Activated CD4-positive, alpha-beta T cell treated with anti-CD3 and anti-CD28 coated beads, Interleukin-2, Interleukin-6, amounts not matched to agents 100 ng/mL and 50 ng/mL, durations not matched to agents 16 hours and 8 hours (primary cell): ENCODE measurements around the gene TMC2.
"Not testable (repeated sequence)": the region's sequence is repeated elsewhere in the genome, so short reads cannot be mapped to it uniquely, and the experiment has no call there.

Source experiments
- DNase-seq: peaks from one replicate; pipeline ENCODE4 v3.0.0-alpha.2; 2020

The TMC2 gene

DNA sequence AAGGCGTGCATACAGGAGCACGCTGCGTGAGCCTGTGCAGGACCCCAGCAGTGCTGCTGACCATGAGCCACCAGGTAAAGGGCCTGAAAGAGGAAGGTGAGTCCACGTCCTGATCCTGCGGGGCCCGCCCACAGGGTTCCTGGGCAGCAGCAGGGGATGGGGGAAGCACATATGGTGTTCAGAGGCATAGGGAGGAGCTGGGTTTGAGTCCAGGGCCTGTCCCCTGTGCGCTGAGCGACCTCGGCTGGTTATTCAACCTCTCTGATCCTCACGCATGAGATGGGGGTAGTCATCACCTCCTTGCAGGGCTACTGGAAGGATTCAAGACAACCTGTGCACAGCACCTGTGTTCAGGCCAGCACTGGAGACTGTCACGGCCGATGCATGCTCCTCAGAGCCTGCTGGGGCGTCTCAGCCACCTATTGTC is at the start of gene TMC2:
Gene TMC2, plus strand, starts transcription at position 14 of the 427 bp plus-strand sequence. Its CDS starts 49 bp downstream, at position 63.
- no peak for DNase-seq

- not testable (repeated sequence) for DNase-seq
These were observed 33.5 kb upstream of the TMC2 start for GRCh38 chr20:2502808-2503384.

- not testable (repeated sequence) for DNase-seq
These were observed 31.6 kb upstream of the TMC2 start for GRCh38 chr20:2504803-2505202.

GRCh38 chr20:2506426-2506825 is 29.9 kb upstream of the TMC2 start:
- DNase-seq = not testable (repeated sequence)

- DNase-seq = no peak
These were observed 28.9 kb upstream of the TMC2 start for GRCh38 chr20:2507464-2507863.

- DNase-seq = no peak
These were observed 28.3 kb upstream of the TMC2 start for GRCh38 chr20:2507875-2508630.

GRCh38 chr20:2508631-2509467 is 27.5 kb upstream of the TMC2 start, which contains the start of gene ZNF343:
Gene ZNF343, minus strand, starts transcription at chr20:2508915. Its CDS starts 15,020 bp downstream, at chr20:2493895.
- peak; percentile 88 for DNase-seq

GRCh38 chr20:2509468-2509781 is 26.9 kb upstream of the TMC2 start:
- DNase-seq = no peak

- DNase-seq = no peak
These were observed 26.6 kb upstream of the TMC2 start for GRCh38 chr20:2509794-2510193.

DNA sequence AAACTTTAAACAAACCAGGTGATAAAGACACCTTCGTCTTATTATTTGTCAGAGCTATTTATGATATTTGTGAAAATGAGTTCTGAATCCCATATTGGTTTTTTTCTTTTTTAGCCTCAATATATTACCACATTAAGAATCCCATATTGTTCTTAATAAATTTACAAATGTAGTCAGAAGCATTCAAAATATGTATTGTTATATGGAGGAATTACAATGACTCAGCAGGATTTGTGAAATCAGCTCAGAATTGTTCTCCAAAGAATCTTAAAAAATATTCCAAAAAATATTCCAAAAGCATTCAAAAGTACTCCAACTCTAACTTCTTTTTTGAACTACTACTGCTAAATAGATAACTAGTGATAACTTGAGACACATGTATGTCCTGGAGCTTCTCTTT is 21.2 kb upstream of the TMC2 start:
- DNase-seq = no peak

- DNase-seq = no peak
These were observed 20.0 kb upstream of the TMC2 start for GRCh38 chr20:2516399-2516798.

DNA sequence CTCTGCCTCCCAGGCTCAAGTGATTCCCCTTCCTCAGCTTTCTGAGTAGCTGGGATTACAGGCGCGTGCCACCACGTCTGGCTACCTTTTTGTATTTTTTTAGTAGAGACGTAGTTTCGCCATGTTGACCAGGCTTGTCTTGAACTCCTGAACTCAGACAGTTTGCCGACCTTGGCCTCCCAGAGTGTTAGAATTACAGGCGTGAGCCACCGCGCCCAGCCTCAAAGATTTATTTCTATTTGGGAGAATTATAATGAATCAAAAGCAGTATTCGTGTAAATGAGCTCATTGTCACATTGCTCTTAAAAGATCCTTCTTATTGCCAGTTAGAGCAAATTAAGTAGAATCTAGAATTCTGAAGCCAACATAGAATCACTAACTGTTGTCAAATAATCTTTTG is 18.3 kb upstream of the TMC2 start:
- DNase-seq = no peak

DNA sequence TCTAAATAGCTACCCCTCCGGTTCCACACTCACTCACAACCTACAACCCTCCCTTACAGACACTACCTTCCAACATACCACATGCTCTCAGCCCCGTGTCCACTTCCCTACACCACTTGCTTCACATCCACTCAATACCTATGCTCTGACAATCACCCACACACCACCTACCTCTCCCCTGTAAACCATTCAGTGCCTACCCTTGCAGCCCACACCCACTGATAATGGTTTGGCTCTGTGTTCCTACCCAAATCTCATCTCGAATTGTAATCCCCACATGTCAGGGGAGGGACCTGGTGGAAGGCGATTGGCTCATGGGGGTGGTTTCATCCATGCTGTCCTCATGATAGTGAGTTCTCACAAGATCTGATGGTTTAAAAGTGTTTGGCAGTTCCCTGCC is 17.8 kb upstream of the TMC2 start:
- DNase-seq = no peak

- DNase-seq = no peak
These were observed 17.1 kb upstream of the TMC2 start for GRCh38 chr20:2519115-2519809.

DNA sequence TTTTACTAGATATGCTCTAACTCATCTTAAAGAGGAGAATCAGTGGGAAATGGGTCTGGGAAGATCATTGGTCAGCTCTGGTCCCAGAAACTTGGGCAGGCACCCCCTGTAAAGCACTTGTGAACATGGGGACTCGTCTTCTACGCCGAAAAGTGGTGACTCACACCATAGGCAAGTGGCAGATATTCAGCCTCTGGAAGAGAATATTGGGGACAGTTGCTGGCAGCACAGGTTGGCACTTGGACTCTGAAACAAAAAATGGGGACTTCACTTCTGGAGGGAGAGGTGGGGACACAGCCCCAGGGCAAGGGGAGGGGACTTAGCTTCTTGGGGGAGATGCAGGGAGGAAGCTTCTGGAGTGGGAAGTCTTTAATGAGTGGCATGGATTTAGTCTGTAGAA is 15.8 kb upstream of the TMC2 start:
- DNase-seq = no peak

DNA sequence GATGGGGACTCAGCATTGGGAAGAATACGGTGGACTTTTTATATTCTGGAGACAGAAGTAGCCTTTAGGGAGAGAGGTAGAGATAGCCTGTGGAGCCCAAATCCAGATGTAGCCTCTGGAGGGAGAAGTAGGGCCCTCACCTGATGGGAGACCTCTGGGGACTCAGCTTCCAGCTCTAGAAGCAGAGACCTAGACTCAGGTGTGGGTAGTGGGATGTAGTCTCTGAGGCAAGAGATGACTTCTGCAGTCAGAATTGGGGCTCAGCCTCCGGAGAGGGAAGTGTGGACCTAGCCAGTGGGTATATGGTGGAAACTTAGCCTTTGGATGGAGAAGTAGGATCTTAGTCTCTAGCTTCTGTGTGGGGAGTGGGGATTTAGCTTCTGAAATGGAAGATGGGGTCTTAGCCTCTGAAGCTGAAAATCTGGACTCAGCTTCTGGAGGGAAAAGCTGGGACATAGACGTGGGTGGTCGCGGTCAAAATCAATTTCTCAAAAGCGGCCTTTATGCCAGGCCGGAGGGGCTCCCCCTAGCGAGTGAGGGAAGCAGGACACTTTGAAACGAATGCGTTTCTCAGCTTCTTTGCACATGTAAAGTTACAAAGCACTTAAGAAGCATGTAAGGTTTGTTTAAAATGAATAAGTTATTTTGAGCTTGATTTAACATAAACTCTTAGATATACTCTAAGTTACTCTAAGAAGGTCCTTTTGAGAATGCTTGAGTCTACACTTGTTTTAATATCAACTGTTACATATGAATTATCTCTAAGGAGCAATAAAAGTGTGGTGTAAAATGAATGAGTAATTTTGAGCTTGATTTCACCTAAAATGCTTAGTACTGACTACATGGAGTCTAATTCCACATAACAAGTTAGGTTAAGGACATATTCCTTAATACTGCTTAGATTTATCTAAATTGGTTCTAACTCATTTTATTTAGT is 14.7 kb upstream of the TMC2 start:
- peak; percentile 66 for DNase-seq

- DNase-seq = not testable (repeated sequence)
These were observed 13.4 kb upstream of the TMC2 start for GRCh38 chr20:2522826-2523429.

DNA sequence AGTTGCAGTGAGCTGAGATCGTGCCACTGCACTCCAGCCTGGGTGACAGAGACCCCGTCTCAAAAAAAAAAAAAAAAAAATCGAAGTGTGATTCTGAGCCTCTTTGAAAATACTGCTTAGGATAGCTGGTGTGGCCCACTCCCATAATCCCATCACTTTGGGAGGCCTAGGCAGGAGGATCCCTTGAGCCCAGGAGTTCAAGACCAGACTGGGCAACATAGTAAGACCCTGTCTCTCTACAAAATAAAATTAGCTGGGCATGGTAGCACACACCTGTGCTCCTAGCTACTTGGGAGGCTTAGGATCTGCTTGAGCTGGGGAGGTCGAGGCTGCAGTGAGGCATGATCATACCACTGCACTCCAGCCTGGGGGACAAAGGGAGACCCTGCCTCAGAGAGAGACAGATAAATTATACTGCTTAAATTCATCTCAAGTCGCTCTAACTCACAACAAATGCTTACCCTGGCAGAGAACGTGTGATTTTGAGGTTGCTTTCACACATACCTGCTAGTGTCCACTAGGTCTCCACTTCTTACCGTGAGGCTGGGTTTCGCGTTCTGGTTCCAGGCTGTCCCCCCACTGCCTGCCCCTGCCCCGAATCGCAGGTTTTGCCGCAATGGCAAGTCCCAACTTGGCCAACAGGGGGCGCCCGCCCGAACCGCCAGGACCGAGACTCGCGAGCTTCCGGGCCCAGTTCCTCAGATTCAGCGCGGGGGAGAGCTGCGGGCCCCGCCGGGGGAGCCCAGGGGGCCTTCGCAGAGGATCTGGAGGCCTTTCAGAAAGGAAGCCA is 12.3 kb upstream of the TMC2 start:
- peak; percentile 94 for DNase-seq

DNA sequence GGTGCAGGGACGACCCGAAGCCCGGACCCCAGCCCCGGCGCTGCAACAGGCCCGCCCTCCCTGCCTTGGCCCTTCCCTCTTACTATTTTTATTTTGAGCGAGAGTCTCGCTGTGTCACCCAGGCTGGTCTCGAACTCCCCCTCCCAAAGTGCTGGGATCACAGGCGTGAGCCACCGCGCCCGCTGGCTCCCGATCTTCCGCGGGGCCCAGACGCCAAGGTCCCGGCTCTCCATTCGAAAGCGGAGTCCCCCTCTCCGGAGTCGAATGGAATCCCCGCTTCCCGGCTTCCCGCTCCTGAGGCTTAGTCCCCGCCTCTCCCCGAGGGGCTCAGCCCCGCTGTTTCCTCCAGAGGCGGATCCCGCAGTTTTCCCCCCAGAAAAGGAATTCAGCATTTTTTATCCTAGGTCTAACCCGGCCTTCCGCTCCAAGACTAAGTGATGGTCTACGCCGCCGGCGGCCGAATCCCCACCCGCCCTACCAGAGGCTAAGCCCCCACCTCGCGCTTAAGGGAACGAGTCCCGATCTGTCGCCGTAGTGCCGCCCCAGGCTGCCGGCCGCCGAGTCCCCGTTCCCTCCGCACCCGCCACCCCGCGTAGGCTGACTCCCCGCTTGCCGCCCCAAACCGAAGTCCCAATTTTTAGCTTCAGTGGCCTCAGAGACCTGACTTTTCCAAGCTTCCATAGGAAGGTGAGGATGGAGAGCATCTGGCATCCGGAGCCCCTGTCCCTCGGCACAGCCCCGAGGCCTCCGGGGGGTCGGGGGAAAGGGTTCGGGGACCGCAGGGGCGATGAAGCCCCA is 11.5 kb upstream of the TMC2 start:
- DNase-seq = peak; percentile 45

GRCh38 chr20:2526218-2526583 is 10.2 kb upstream of the TMC2 start:
- DNase-seq = not testable (repeated sequence)
